Measurements from ENCODE around the gene CMTM4.
A peak's percentile ranks its signal among the peaks of the same experiment; 100 is the strongest.
"Not testable (repeated sequence)": the region's sequence is repeated elsewhere in the genome, so short reads cannot be mapped to it uniquely, and the experiment has no call there.

Gene CMTM4

GRCh38 chr16:66588981-66589713, 107.4 kb downstream of the CMTM4 start:
- DNase-seq, result no peak

GRCh38 chr16:66587881-66588600, 108.5 kb downstream of the CMTM4 start:
- no peak for DNase-seq

GRCh38 chr16:66585481-66586239, 110.9 kb downstream of the CMTM4 start:
- DNase-seq, result no peak

GRCh38 chr16:66581246-66581952, 115.1 kb downstream of the CMTM4 start:
- DNase-seq, result no peak

GRCh38 chr16:66580605-66581209, 115.8 kb downstream of the CMTM4 start:
- no peak for DNase-seq

- DNase-seq, result peak; percentile 59
These were observed 117.7 kb downstream of the CMTM4 start, which contains the start of gene CMTM2 for GRCh38 chr16:66578651-66579531. Gene CMTM2 (plus strand): TSS chr16:66579463. CDS start chr16:66579608, 145 bp downstream.

- no peak for DNase-seq
These were observed 120.2 kb downstream of the CMTM4 start for GRCh38 chr16:66576296-66576695.

GRCh38 chr16:66575060-66575459, 121.5 kb downstream of the CMTM4 start:
- no peak for DNase-seq

- DNase-seq, result no peak
These were observed 122.0 kb downstream of the CMTM4 start for GRCh38 chr16:66574531-66574930.

GRCh38 chr16:66574081-66574480, 122.5 kb downstream of the CMTM4 start:
- no peak for DNase-seq

GRCh38 chr16:66572356-66572755, 124.2 kb downstream of the CMTM4 start:
- no peak for DNase-seq

- DNase-seq, result no peak
These were observed 126.6 kb downstream of the CMTM4 start for GRCh38 chr16:66569827-66570405.

GRCh38 chr16:66569131-66569530, 127.4 kb downstream of the CMTM4 start:
- DNase-seq, result no peak

- no peak for DNase-seq
These were observed 128.2 kb downstream of the CMTM4 start for GRCh38 chr16:66568355-66568754.

- DNase-seq, result not testable (repeated sequence)
These were observed 129.3 kb downstream of the CMTM4 start for GRCh38 chr16:66567270-66567669.

GRCh38 chr16:66566051-66566901, 130.3 kb downstream of the CMTM4 start, which contains the start of gene CMTM1:
Gene CMTM1 (plus strand): TSS chr16:66566439. CDS start chr16:66566514, 75 bp downstream.
- no peak for DNase-seq

Data from NCI-H1092 treated with DMSO at 0.1 percent for 48 hours (cell line).